ENCODE results near the gene KISS1. TPM values are rescaled to one million over a fixed set of nuclear protein-coding genes. Genes with fewer than 3 reads are reported as not detected.

KISS1 gene
- total RNA-seq, 2 experiments from 2014 or later: not detected

DNA sequence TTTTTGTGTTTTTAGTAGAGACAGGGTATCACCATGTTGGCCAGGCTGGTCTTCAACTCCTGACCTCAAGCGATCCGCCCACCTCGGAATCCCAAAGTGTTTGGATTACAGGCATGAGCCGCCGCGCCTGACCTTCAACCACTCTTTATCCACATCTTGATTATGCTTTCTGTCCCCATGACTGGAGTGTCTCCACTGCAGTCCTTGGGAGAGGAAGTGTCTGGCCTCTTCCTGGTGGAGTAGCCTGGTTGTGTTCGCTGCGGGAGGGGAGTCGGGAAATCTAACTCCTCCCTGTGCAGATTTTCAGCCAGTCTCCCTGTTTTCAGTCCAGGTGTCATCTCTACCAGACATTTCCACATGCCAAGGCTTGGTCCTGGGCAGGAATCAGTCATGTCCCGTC is 9.7 kb downstream of the KISS1 start:
- ChIA-PET POLR2A (no interaction called here), CTCF (no interaction called here)
- H3K4me1 ChIP-seq (ENCODE audit: insufficient read depth, low read length): peaks cover 18% of the 10 kb centered on the region
- Mint-ChIP-seq H3K27ac (no peak overlapping the region), H3K27me3 (peaks cover 52% of the 10 kb centered on the region), H3K4me3 (no peak overlapping the region), H3K4me1 (ENCODE audit: low read depth) (peaks cover 11% of the 10 kb centered on the region), H3K9me3 (no peaks in the 10 kb centered on the region), H3K36me3 (ENCODE audit: low read depth) (no peaks in the 10 kb centered on the region)
- no peaks in the 10 kb centered on the region for H3K36me3 ChIP-seq (ENCODE audit: insufficient read depth, low read length)
- intact Hi-C loops (cut with DNase I, micrococcal nuclease): no loop called here
- ATAC-seq (ENCODE audit: poor library complexity): no peak
- no peak overlapping the region for H3K27ac ChIP-seq (ENCODE audit: low read depth in 1 of 2, low read length in 2 of 2)
- no peak overlapping the region for H3K4me3 ChIP-seq (ENCODE audit: low read length)
- no peak for DNase-seq
- TF ChIP-seq, protein P1, sequence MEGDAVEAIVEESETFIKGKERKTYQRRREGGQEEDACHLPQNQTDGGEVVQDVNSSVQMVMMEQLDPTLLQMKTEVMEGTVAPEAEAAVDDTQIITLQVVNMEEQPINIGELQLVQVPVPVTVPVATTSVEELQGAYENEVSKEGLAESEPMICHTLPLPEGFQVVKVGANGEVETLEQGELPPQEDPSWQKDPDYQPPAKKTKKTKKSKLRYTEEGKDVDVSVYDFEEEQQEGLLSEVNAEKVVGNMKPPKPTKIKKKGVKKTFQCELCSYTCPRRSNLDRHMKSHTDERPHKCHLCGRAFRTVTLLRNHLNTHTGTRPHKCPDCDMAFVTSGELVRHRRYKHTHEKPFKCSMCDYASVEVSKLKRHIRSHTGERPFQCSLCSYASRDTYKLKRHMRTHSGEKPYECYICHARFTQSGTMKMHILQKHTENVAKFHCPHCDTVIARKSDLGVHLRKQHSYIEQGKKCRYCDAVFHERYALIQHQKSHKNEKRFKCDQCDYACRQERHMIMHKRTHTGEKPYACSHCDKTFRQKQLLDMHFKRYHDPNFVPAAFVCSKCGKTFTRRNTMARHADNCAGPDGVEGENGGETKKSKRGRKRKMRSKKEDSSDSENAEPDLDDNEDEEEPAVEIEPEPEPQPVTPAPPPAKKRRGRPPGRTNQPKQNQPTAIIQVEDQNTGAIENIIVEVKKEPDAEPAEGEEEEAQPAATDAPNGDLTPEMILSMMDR (IDR thresholded peaks at IDR 0.05): no peak
- H3K27me3 ChIP-seq (ENCODE audit: control insufficient read depth in 1 of 2, insufficient read depth in 2 of 2, low read length in 2 of 2): peaks cover 21 to 48% of the 10 kb centered on the region in 2 experiments
- no peaks in the 10 kb centered on the region for H3K9me3 ChIP-seq (ENCODE audit: control insufficient read depth in 1 of 2, insufficient read depth in 1 of 2, low read length in 2 of 2)

DNA sequence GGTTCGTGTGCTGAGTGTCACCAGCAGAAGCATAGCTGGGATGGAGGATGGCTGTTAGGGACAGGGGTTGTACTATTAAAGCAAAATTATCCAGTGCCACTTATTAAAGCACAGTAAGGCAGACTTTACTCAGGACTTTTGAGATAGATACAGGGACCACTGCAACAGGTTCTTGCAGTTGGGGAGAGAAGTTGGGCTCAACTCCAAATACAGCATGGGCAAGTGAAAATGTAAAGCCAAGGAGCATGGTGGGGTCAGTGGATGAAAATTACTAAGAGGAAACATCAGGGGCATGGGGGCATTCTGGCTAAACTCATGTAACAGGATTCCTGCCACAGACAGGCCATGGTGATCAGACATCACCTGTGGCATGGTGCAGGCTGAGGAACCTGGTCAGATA is 15.2 kb downstream of the KISS1 start:
- TF ChIP-seq, protein P1 (IDR thresholded peaks at IDR 0.05): no peak
- intact Hi-C loops (cut with DNase I, micrococcal nuclease): no loop called here
- H3K4me1 ChIP-seq (ENCODE audit: insufficient read depth, low read length): no peaks in the 10 kb centered on the region
- peaks cover 12% of the 10 kb centered on the region for H3K27me3 Mint-ChIP-seq
- no peak overlapping the region for H3K4me3 ChIP-seq (ENCODE audit: low read length)
- ChIA-PET CTCF (no interaction called here), POLR2A (no interaction called here)
- no peaks in the 10 kb centered on the region for H3K9me3 Mint-ChIP-seq
- no peaks in the 10 kb centered on the region for H3K36me3 Mint-ChIP-seq (ENCODE audit: low read depth)
- ATAC-seq (ENCODE audit: poor library complexity) (no peak), DNase-seq (no peak)
- no peak overlapping the region for H3K4me3 Mint-ChIP-seq
- no peaks in the 10 kb centered on the region for H3K36me3 ChIP-seq (ENCODE audit: insufficient read depth, low read length)
- H3K9me3 ChIP-seq (ENCODE audit: control insufficient read depth in 1 of 2, insufficient read depth in 1 of 2, low read length in 2 of 2): peaks cover 0 to 15% of the 10 kb centered on the region in 2 experiments
- H3K27ac Mint-ChIP-seq: no peak overlapping the region
- H3K4me1 Mint-ChIP-seq (ENCODE audit: low read depth): no peaks in the 10 kb centered on the region
- peaks cover 6 to 8% of the 10 kb centered on the region in 2 experiments for H3K27me3 ChIP-seq (ENCODE audit: control insufficient read depth in 1 of 2, insufficient read depth in 2 of 2, low read length in 2 of 2)
- H3K27ac ChIP-seq (ENCODE audit: low read depth in 1 of 2, low read length in 2 of 2): no peak overlapping the region

DNA sequence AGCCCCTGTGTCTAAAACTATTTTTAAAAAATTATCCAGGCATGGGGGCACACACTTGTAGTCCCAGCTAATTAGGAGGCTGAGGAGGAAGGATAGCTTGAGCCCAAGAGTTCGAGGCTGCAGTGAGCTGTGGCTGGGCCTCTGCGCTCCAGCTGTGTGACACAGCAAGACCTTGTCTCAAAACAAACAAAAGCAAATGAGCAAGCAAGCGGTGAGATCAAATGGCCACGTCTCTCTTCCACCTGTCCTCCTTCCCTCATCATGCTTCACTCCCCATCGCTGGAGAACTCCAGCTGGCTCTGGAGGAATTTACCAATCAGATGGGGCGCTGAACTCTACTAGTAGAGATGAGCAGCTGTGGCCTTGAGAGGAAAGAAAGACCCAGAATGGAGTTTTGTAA is 16.2 kb downstream of the KISS1 start:
- Mint-ChIP-seq H3K36me3 (ENCODE audit: low read depth) (no peaks in the 10 kb centered on the region), H3K4me1 (ENCODE audit: low read depth) (no peaks in the 10 kb centered on the region), H3K9me3 (no peaks in the 10 kb centered on the region), H3K27ac (no peak overlapping the region), H3K4me3 (no peak overlapping the region), H3K27me3 (peaks cover 12% of the 10 kb centered on the region)
- intact Hi-C loops (cut with DNase I, micrococcal nuclease): no loop called here
- Histone ChIP-seq H3K36me3 (ENCODE audit: insufficient read depth, low read length) (no peaks in the 10 kb centered on the region), H3K4me1 (ENCODE audit: insufficient read depth, low read length) (no peaks in the 10 kb centered on the region), H3K27ac (ENCODE audit: low read depth in 1 of 2, low read length in 2 of 2) (no peak overlapping the region), H3K9me3 (ENCODE audit: control insufficient read depth in 1 of 2, insufficient read depth in 1 of 2, low read length in 2 of 2) (peaks cover 0 to 15% of the 10 kb centered on the region in 2 experiments), H3K27me3 (ENCODE audit: control insufficient read depth in 1 of 2, insufficient read depth in 2 of 2, low read length in 2 of 2) (peaks cover 3 to 8% of the 10 kb centered on the region in 2 experiments), H3K4me3 (ENCODE audit: low read length) (no peak overlapping the region)
- TF ChIP-seq, protein P1 (IDR thresholded peaks at IDR 0.05): no peak
- ChIA-PET POLR2A (no interaction called here), CTCF (no interaction called here)
- DNase-seq (no peak), ATAC-seq (ENCODE audit: poor library complexity) (no peak)

Data from CD4-positive, alpha-beta T cell (primary cell).